Left ventricle myocardium superior (tissue), 1 donor: ENCODE results near the gene VPS13D. TPM values are rescaled to one million over a fixed set of nuclear protein-coding genes. Genes with fewer than 3 reads are reported as not detected.

Experiments
- ATAC-seq: fragments of 200-7000 bp; cut with Tn5 transposase; one replicate; pipeline ENCODE4 v1.9.1; 2020; ENCODE audit warnings: mild to moderate bottlenecking, moderate library complexity
- DNase-seq: peaks from one replicate; pipeline ENCODE4 v3.0.0-alpha.2; 2020
- intact Hi-C: fragments of 100-400 bp; cut with micrococcal nuclease; formaldehyde crosslinking; loops from one replicate; pipeline ENCODE4 v1.11.0; 2022
- total RNA-seq: library from RNA; stranded (reverse); fragmentation: NEBNext Ultra II Directional; extraction: Animal tissue kit (Norgen Biotek cat#: 25700); gene quantifications from one replicate; pipeline ENCODE4 v1.2.1, GENCODE V29; 2021
- donor health status: DM: no; HTN: yes; CAD: no; lungs with severe emphysema.

The VPS13D gene
- total RNA-seq, 1 donor from 2014 or later, result 112 TPM

DNA sequence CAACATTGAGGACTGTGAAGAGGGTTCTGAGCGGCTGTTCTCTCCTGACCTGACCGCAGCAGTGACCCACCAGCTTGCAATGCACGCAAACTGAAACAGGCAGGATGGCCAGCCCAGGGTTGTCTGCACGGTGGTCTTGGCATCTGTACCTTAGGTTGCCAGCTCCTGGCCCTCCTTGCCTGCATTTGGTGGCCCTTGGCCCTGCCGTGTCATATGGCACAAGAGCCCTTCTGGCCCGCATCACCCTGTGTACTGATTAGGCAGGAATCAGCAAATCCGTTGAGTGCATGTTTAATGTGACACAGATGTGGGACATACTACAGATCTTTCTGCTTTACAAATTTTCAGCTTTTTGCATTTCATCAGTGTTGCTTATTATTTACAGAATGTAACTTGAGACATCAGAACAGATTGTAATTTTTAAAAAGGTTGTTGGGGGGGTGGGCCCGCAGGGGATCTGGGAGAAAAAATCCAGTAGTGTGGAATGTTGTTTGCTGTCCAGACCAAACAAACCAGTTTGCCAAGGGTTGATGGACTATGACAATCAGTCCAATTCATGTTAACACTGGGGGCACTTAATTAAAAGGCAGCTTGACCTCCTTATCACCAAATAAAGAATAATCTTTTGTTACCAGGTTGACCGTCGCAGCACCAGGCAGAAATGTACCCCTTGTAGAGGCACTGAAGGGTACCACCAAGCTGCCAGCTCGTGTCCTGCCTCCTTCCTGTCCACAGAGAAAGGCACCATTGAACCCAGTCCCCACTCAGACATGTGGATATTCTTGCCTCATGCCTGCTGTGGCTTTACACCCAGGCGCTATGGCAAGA lies 255.6 kb downstream of the VPS13D start:
- intact Hi-C loops, result no loop called here
- ATAC-seq (peak; percentile 56), DNase-seq (no peak)

DNA sequence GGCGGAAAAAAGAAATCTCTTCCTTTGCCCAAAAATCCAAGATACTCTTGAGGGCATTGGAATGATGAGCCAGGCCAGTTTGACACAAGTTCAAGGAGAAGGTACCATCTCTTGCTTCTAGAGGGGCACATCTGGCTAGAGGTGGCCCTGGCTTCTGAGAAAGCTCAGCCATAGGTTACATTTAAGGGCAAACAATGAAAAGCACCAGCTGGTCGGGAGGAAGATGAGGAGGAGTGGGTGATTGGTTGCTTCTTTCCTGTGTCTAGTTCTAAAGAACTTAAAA lies 256.2 kb downstream of the VPS13D start:
- ATAC-seq, result no peak
- DNase-seq, result no peak
- intact Hi-C loops, result no loop called here

DNA sequence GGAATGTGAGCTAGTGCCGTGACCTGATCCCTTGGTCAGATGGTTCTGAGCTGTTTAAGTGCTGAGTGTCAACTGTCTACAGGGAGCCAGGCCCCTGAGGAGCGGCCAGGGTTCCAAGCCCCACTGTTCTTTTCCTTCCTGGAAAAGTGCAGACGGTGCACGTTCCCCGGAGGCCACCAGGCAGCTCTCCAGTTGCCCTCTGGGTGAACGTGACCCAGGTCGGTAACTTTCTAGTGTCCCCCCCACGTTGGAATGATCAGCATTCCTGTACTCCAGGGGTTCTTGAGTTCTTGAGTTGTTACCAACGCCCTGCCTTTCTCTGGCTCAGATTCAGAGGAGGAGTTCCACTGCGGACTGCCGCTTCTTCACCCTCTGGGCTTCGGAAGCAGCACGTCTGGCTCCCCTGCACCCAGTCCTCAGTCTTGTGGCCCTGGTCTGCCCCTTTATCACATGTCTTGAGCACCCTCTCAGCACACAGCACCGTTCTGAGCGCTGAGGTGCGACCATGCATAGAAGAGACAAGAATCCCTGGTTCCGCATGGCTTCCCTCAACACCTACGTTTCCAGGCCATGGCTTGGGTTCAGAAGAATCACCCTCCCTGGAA lies 256.7 kb downstream of the VPS13D start:
- intact Hi-C loops, result no loop called here
- ATAC-seq (peak; percentile 88), DNase-seq (peak; percentile 81)

DNA sequence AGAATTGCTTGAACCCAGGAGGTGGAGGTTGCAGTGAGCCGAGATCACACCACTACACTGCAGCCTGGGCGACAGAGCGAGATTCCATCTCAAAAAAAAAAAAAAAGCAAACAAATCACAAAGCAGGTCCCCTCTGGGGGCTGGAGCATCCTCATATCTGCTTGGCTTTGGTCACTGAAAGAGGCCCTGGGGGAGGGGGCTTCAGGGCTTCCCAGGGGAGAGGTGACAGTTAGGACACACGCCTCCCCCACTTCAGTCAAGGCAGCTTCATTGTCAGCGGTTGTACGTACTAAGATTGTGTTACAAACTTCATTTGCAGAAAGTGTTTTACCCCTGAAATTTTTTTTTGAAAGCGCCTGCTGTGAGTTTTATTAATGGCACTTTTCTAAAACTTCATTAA lies 257.7 kb downstream of the VPS13D start:
- no peak for ATAC-seq
- intact Hi-C loops, result no loop called here
- DNase-seq, result no peak

DNA sequence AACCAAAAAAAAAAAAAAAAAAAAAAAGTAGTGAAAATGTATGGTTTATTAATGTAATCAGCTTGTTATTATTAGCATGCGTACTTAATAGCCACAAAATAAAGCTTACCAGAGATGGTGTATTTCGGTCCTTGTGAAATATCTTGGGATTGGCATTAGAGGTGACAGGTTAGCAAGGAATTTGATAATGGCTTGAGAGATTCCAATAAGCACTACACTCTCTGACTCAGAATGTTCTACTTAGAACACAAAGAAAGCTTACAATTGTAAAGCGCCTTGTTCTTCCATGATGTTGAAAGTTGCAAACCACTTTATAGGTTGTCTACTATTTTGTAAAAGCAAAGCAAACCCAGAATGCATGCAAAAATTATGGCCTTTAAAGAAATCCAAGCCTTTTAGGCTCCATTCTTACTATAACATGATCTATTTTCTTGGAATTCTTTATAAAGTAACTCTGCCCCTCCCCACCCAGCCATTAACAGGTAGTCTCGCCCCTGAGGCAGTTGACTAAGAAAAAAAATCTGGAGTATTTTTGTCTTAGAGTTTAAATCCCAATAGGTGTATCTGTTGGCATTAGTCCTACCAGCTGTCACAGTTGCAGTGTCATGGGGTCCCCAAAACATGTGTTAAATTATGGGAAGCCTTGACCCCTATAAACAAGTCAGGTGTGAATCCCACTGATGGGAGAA lies 259.0 kb downstream of the VPS13D start:
- DNase-seq (no peak), ATAC-seq (no peak)
- intact Hi-C loops, result no loop called here

DNA sequence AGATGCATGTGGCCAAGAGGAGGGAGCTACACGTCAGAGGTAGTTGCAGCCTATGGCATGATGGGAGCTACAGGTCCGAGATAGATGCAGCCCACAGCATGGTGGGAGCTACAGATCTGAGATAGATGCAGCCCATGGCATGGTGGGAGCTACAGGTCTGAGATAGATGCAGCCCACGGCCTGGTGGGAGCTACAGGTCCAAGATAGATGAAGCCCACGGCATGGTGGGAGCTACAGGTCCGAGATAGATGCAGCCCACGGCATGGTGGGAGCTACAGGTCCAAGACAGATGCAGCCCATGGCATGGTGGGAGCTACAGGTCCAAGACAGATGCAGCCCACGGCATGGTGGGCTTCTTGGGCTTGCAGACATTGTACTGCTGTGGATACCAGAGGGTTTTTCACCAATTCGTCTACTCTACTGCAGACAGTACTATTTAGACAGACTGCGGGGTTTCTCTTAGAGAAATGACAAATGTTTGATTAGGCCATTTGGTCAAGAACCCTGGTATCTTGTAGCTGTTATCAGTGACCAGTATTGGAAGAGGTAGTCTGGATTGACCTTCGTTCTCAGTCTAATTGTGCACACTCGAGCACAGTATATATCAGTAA lies 260.8 kb downstream of the VPS13D start:
- DNase-seq (no peak), ATAC-seq (no peak)
- intact Hi-C loops, result no loop called here

DNA sequence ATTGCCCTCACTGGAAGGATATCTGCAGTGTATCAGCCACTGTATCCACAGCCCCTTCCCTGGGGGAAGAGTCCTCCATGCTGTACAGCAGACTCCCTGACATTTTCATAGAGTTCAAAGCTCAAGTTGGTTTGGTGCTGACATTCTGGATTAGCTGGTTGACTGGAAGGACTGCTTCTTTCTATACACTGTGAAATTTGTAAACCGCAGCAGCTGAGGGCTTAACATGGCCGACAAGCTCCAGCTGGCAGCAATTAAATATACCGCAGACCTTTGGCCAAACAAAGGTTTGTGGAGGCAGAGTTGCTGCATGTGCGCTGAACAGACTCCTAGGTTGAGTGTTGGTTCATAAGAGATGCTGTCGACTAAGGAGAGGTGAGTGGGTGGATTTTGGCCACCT lies 261.8 kb downstream of the VPS13D start:
- ATAC-seq (no peak), DNase-seq (no peak)
- intact Hi-C loops, result no loop called here

DNA sequence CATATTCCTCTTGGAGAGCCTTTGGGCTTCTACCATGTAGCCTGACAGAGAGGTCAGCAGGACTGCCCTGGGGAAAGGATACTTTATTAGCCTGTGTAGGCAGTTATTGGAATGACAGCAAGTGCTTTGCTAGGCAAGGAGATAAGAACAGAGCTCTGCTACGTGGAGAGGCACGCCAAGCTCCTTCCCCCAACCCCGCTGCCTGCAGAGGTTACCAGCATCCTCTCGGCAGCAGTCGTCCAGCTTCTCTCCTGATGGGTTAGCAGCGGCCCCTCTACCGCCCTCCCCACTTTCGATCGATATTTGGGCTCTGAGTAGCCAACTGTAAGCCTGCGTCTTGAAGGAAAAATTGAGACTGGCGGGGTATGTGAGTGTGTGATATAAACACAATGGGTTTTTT lies 265.9 kb downstream of the VPS13D start:
- DNase-seq (peak; percentile 67), ATAC-seq (peak; percentile 90)
- intact Hi-C loops, result no loop called here

DNA sequence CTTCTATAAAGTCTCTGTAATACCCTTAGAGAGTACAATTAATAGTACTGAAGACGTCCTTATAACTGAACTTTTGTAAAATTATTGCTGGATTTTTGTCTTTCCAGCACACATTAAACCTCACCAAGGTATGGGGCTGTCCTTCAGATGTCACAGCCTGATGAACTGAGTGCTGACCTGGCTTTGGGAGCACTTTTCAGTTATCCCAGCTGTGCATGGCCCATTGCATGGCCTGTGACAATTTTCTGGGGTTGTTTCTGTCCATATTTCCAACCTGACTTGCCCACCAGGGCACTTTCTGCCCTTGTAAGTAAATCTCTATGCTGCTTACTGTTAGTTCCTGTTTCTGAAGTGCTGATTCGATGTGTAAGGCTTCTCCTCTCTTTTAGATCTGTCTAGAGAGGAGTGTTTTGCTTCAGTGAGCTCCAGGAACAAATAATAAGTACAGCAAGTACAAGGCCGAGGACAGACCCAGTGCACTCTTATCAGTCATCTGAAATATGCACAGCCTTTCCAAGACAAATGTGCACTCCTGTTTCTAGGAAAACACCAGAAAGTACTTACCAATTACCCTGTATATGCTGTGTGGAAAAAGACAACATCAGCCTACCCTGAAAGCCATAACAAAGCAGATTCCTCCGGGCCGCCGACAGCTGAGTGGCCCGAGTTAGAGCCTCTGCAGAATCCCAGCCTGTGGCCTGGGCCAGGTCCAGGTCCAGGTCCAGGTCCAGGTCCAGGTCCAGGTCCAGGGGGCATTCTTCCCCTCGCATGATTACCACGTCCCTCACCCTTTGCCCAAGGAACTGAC lies 266.5 kb downstream of the VPS13D start:
- intact Hi-C loops, result no loop called here
- DNase-seq, result peak; percentile 61
- ATAC-seq, result peak; percentile 86

DNA sequence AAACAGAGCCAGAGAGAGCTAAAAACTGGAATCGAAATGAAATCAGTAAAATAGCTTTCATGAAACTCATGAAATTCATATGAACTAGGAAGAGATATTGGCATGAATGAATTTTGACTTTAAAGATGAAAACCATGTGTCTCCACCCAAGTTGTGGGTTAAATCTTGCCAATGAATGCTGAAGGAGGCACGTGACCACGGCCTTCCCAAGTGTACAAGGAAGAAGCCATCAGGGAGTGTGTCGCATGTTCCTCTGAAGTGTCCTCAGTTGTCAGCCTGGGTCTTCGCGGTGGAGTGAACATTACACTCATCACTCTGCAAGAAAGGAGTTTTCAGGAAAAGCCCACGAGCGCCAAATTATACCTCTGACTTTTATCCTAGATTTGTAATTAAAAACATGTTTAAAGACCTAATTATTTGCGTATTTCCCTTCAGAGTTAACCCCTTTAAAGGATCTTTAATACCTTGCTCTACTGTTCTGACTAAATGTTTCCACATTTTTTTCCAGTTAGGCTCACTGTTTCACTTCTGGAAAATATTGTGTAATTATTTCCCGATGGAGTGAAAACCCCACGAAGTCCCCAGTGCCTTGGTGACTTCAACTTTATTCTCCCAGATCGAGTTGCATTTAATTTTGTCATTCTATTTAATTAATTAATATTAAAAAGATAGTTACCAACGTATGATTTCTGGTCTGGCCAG lies 269.9 kb downstream of the VPS13D start:
- ATAC-seq, result no peak

DNA sequence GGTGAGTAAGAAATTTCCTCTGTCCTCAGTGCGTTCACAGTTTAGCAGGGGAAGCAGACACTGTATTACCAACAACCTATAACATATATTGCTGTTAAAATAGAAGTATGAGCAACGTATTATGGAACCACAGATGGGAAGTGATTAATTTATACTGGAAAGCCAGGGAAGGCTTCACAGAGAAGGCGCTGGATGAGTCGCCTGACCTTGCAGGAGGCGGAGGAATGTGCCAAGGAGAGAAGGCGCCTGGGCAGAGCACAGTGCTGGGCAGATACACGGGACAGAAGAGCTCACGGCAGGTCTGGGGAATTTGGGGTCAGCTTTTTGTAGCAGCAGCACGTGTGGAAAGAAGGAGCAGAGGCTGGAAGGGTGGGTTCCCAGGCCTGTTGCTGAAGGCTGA lies 271.8 kb downstream of the VPS13D start:
- peak; percentile 49 for ATAC-seq
- intact Hi-C loops, result no loop called here
- DNase-seq, result no peak

More for the DNA sequence above, 269.9 kb downstream of the VPS13D start:
- no peak for DNase-seq
- intact Hi-C loops, result no loop called here

DNA sequence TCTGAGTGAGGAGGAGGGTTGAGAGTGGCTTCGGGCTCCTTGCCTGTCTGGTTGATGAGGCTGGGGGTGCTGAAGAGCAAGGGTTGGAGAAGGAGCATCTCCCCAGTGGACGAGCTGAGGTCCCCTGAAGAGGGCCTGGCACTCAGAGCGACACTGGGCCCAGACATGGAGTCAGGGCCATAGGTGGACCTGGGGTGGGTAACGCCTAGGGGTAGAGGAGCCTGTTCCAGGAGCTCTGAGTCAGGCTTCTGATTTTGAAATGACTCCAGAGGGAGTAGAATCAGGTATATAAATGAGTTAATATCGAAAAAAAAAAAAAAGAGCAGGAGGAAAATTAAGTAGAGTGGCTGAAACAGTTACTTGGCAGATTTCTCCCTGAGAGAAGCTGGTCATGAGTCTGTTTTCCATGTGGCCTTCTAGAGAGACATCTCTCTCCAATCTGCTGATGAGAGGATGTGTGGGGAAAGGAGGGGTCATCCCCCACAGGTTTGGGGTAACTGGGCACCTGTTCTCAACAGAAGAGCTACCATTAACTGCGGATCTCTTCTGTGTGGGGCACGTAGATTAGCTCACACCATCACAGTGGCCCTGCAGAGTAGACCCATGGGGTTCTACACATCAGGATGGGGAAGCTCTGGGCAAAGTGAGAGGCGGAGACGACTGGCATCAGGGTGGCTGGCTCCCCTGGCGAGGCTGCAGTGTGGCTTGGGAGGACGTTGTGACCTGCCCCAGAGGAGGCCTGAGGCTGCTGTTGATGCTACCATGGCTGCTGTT lies 272.7 kb downstream of the VPS13D start:
- intact Hi-C loops, result no loop called here
- ATAC-seq (no peak), DNase-seq (no peak)

DNA sequence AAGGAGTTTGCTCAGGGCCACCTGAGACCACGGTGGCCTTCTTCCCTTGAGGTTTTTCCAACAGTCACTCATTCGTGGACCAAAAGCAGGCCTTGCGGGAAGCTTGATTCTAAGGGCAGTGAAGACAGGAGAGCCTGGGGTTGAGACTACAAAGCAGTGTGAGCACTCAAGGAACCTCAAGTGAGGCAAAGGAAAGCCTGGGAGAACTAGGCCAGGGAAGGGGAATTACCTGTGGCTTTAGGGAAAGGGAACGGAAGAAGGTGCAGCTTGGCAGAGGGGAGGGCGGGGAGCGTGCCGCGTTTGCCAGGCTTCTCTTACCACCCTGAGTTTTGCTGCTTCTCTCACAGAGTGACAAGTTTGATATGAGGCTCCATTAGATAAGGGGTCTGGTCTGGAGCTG lies 273.9 kb downstream of the VPS13D start:
- intact Hi-C loops, result no loop called here
- ATAC-seq (no peak), DNase-seq (no peak)

DNA sequence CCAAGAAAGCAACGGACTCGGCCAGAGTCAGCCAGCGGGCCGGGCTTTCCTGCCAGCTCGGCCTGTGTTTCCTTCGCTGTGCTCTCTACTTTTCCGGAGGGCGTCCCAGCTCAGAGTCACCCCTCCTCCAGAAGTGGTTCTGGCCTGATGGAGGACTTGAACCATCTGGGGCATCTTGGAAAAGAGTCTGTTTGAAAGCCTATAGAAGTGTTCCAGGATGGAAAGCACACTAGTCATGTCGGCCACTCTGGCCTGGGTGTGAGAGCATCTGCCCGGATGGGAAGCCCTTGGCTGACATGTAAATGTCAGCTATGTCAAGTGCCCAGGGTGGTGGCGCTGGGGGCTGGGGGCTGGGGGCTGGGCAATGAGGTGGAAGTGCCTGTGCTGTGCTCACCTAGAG lies 274.8 kb downstream of the VPS13D start:
- no peak for DNase-seq
- no peak for ATAC-seq
- intact Hi-C loops, result no loop called here

DNA sequence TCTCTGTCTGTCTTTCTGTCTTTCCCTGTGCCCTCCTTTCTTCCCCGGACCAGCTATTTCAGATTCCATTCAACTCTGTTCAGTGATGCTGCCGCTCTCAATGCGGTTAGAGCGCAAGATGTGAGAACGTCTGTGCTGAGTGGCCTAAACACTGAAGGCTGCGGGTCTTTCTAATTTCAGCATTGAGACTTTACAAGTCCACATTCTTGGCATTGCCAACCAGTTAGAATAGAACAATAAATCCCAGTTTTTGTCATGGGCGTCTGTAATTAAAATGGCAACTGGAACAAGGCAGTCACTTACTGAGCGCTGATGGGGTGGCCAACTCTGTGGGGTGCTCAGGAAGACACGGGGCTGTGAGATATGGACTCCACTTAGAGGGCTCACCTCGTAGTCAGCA lies 275.4 kb downstream of the VPS13D start:
- intact Hi-C loops, result no loop called here
- DNase-seq (no peak), ATAC-seq (no peak)

DNA sequence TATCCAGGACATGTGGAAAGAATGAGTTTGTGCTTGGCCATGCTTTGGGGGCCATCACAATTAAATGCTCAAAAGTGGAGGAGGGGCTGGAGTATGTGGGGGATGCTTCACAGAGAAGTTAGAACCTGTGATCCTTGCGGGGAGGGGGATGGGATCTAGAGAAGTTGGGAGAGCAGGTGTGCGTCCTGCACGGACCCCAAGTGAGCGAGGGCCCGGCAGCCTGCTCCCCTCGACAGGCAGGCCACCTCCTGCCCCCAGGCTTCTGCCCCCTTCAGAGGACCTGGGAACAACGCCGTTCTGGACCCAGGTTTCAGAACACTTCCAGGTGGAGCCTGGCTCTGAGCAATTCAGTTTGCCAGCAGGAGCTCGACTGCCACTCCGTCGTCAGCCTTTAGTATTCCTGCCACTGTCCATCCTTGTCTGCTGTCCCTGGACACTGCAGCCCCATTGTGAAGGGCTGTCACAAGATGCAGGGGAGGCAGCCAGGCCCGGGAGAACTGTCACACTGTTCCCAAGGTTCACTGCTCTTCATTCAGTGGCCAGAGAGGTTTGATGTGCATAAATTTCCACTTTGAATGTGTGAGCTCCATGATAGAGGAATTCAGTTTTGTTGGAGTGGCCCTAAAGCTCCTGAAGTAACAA lies 275.9 kb downstream of the VPS13D start:
- intact Hi-C loops, result no loop called here
- ATAC-seq (peak; percentile 55), DNase-seq (no peak)
